Heart left ventricle (tissue), 16 donors: ENCODE measurements around the gene LRRC70. TPM values are rescaled to one million over a fixed set of nuclear protein-coding genes. Genes with fewer than 3 reads are reported as not detected.

ENCODE experiments used
- ATAC-seq, 4 donors: fragments of 200-7000 bp; cut with Tn5 transposase; one replicate each; pipeline ENCODE4 v1.9.1; 2020 to 2022; ENCODE audit warnings: moderate library complexity in 4 of 4, mild to moderate bottlenecking in 3 of 4, moderate number of reproducible peaks in 1 of 4
- DNase-seq, 5 donors: peaks; one replicate each; pipeline ENCODE4 v3.0.0-alpha.2; 2020
- H3K27ac ChIP-seq, 12 donors: fragments of 200-600 bp; sonication (generic) in 4 of 12; one replicate each; pipeline versions ENCODE4 v1.5.0 to v1.8.0; 2016 to 2022; ENCODE audit warnings: mild to moderate bottlenecking in 2 of 12
- H3K27me3 ChIP-seq, 9 donors: fragments of 200-600 bp; sonication (generic) in 2 of 9; one replicate each; pipeline versions ENCODE4 v1.5.1 to v1.8.0; 2016 to 2022; ENCODE audit warnings: mild to moderate bottlenecking in 3 of 9
- H3K36me3 ChIP-seq, 9 donors: fragments of 200-600 bp; sonication (generic) in 2 of 9; one replicate each; pipeline versions ENCODE4 v1.5.0 to v1.8.0; 2018 to 2022; ENCODE audit warnings: mild to moderate bottlenecking in 2 of 9
- H3K4me1 ChIP-seq, 12 donors: fragments of 200-600 bp; sonication (generic) in 4 of 12; one replicate each; pipeline versions ENCODE4 v1.5.0 to v1.8.0; 2016 to 2022; ENCODE audit warnings: mild to moderate bottlenecking in 3 of 12
- H3K4me3 ChIP-seq, 12 donors: fragments of 200-600 bp; sonication (generic) in 4 of 12; one replicate each; pipeline versions ENCODE4 v1.5.0 to v1.8.0; 2017 to 2022; ENCODE audit warnings: mild to moderate bottlenecking in 9 of 12, moderate library complexity in 4 of 12
- H3K9me3 ChIP-seq, 12 donors: fragments of 200-600 bp; sonication (generic) in 4 of 12; one replicate each; pipeline versions ENCODE4 v1.5.0 to v1.8.0; 2016 to 2022; ENCODE audit warnings: mild to moderate bottlenecking in 1 of 12
- POLR2A ChIP-seq, 2 donors: fragments of 450-650 bp; IDR thresholded peaks; one replicate each; pipeline ENCODE4 v1.6.1; 2017; ENCODE audit warnings: antibody characterized with exemption in 2 of 2, mild to moderate bottlenecking in 2 of 2, moderate library complexity in 2 of 2
- WGBS, 4 donors: extraction: QIAGEN DNeasy Blood & Tissue Kit in 2 of 4; methylation state at CpG; one replicate each; pipeline versions ENCODE4 v1.1.5 to v1.1.7; 2013 to 2018; 5-methylcytosine and 5-hydroxymethylcytosine counted together
- intact Hi-C, 10 donors: fragments of 100-400 bp; cut with DNase I; formaldehyde crosslinking; loops; one replicate each; pipeline versions ENCODE4 v1.11.1 to v1.14.2; 2022
- polyA plus RNA-seq, 2 donors: library from polyadenylated mRNA; stranded (reverse); fragments of 200-250 nt; gene quantifications; one replicate each; pipeline ENCODE4 v1.2.3, GENCODE V29; 2013
- total RNA-seq, 9 donors: library from RNA; depleted of rRNA in 2 of 9; stranded (reverse); fragments of >200 nt in 2 of 9; fragmentation: NEBNext Ultra II Directional in 3 of 9; extraction: Animal tissue kit (Norgen Biotek cat#: 25700) in 3 of 9; gene quantifications; one replicate each; pipeline versions ENCODE4 v1.1.0 to v1.2.4, GENCODE V29; 2016 to 2023
- TF ChIP-seq, protein P1 (sequence below), 12 donors: fragments of 200-600 bp; sonication (generic) in 4 of 12; IDR thresholded peaks; one replicate each; pipeline versions ENCODE4 v1.5.0 to v1.8.0; 2018 to 2022; ENCODE audit warnings: antibody characterized with exemption in 12 of 12, mild to moderate bottlenecking in 5 of 12
- donor health status: ischemic (EF 13 %, LVEDD 7.1; RV severe dilation, severe dysfunction).
- donor health status: healthy with polysubstance abuse.
- donor health status: DM: no; HTN: yes; CAD: no.
- donor health status: DM: no; HTN: no; CAD: no.
- donor health status: ischemic (EF 25% LVEDD 6.9; RV normal size, moderate dysfunction).
- donor health status: ischemic (EF 25% LVEDD 5.7; RV mildly dilated, moderate dysfunction).
- donor health status: healthy.
- donor health status: DM: yes; HTN: yes; CAD: no.
- donor health status: ischemic (EF 35%, LVEDD 5.7; RV mildly dilated, moderate dysfunction).
- donor health status: nonischemic (EF 11% LVEDD 7.7; RV severe dilation, severe dysfunction).
- donor health status: DM: yes; HTN: yes; CAD: no.
- donor health status: PGD.
- donor health status: ischemic (EF 29% LVEDD 5.4; RV normal size, mild dysfunction).
- donor health status: nonischemic (EF 23%, LVEDD 6.1; RV moderate dilation, normal function).

LRRC70 gene
- total and polyA plus RNA-seq, 11 donors: 0.37 to 2.3 (median 1.4) TPM

DNA sequence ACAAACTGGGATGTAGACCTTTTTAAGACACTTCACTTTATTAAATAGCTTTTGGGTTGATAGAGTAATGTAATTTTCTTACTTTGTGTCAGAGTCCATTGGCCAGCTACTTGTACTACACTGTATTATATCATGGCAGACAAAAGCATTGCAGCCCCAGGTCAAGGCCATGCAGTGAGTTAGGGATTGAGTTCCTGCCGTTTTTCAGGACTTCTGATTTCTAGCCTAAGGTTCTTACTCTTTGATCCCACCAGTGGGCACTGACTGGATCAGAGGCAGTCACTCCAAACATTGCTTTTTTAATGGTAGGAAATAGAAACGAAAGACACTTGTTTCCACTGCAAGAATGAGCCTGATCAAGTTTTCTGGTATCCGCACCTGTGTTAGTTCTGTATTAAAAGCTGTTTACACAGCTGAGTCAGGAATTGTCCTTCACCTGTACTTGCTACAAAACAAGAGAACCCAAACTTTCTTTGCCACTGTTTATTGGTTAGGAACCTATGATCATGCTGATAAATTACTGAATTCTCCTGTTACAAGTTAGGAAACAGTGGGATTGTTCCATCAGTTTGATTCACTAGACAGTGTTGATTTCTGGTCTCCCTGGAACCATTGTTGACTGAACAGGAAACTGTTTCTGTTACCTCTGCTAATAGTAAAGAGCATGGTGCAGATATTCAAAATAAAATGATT lies 22.1 kb downstream of the LRRC70 start:
- 79 to 87% (median 85%) methylated on average over 3 of the region's 3 CpGs for WGBS, 4 donors
- ATAC-seq: no peak
- TF ChIP-seq POLR2A (IDR thresholded peaks at IDR 0.05): no peak
- TF ChIP-seq, protein P1, sequence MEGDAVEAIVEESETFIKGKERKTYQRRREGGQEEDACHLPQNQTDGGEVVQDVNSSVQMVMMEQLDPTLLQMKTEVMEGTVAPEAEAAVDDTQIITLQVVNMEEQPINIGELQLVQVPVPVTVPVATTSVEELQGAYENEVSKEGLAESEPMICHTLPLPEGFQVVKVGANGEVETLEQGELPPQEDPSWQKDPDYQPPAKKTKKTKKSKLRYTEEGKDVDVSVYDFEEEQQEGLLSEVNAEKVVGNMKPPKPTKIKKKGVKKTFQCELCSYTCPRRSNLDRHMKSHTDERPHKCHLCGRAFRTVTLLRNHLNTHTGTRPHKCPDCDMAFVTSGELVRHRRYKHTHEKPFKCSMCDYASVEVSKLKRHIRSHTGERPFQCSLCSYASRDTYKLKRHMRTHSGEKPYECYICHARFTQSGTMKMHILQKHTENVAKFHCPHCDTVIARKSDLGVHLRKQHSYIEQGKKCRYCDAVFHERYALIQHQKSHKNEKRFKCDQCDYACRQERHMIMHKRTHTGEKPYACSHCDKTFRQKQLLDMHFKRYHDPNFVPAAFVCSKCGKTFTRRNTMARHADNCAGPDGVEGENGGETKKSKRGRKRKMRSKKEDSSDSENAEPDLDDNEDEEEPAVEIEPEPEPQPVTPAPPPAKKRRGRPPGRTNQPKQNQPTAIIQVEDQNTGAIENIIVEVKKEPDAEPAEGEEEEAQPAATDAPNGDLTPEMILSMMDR (IDR thresholded peaks at IDR 0.05): no peak

GRCh38 chr5:62603934-62604333 lies 25.3 kb downstream of the LRRC70 start:
- no peak overlapping the region for H3K27ac ChIP-seq
- 96 to 99% (median 98%) methylated on average over 5 of the region's 5 CpGs for WGBS, 4 donors
- H3K4me3 ChIP-seq: no peak overlapping the region
- peaks cover 0 to 4% (median 0%) of the 10 kb centered on the region in 12 donors for H3K4me1 ChIP-seq
- TF ChIP-seq, protein P1 (IDR thresholded peaks at IDR 0.05): no peak
- no peak for TF ChIP-seq POLR2A (IDR thresholded peaks at IDR 0.05)
- DNase-seq: no peak
- intact Hi-C loops: no loop called here
- no peaks in the 10 kb centered on the region for H3K9me3 ChIP-seq
- H3K36me3 ChIP-seq: peaks cover 0 to 21% (median 3%) of the 10 kb centered on the region in 9 donors
- ATAC-seq: no peak
- H3K27me3 ChIP-seq: no peaks in the 10 kb centered on the region

More for the DNA sequence above, 22.1 kb downstream of the LRRC70 start:
- Histone ChIP-seq H3K9me3 (no peaks in the 10 kb centered on the region), H3K4me3 (no peak overlapping the region), H3K36me3 (peaks cover 0 to 21% (median 3%) of the 10 kb centered on the region in 9 donors), H3K27me3 (no peaks in the 10 kb centered on the region), H3K27ac (no peak overlapping the region), H3K4me1 (no peaks in the 10 kb centered on the region)
- intact Hi-C loops: no loop called here
- no peak for DNase-seq

DNA sequence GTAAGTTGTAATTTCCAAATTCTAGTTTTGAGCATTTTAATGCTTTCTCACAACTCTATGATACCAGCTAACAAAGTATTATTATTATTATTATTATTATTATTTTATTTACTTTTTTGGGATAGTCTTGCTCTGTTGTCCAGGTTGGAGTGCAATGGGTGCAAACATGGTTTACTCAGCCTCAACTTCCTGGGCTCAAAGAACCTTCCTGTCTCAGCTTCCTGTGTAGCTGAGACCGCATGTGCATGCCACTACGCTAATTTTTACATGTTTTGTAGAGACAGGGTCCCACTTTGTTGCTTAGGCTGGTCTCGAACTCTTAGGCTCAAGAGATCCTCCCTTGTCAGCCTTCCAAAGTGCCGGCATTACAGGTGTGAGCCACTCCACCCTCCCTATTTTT lies 27.0 kb downstream of the LRRC70 start:
- 91 to 97% (median 94%) methylated on average over 4 of the region's 4 CpGs for WGBS, 4 donors
- H3K27me3 ChIP-seq: no peaks in the 10 kb centered on the region
- peaks cover 0 to 4% (median 0%) of the 10 kb centered on the region in 12 donors for H3K4me1 ChIP-seq
- peaks cover 0 to 21% (median 8%) of the 10 kb centered on the region in 9 donors for H3K36me3 ChIP-seq
- H3K9me3 ChIP-seq: no peaks in the 10 kb centered on the region
- no peak overlapping the region for H3K4me3 ChIP-seq
- ATAC-seq (no peak), DNase-seq (no peak)
- intact Hi-C loops: no loop called here
- no peak overlapping the region for H3K27ac ChIP-seq
- TF ChIP-seq, protein P1 (IDR thresholded peaks at IDR 0.05): no peak
- TF ChIP-seq POLR2A (IDR thresholded peaks at IDR 0.05): no peak

DNA sequence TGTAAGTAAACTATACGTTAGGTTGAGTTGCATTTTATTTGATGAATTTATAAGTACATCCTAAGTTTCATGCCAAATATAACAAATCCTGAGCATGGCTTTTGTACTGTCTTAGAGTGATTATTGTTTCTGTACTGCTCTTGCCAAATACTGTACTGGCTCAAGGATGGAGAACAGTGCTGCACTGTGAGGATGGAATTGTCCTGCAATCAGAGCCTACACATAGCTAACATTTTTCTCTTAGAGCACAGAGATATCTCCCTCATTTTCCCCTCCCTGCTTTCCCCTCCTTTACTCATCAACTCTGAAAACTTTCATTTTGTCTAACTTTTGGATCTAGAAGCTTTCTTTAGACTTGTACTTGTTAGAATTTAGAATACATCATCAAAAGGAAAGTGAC lies 28.3 kb downstream of the LRRC70 start:
- intact Hi-C loops: no loop called here
- DNase-seq (no peak), ATAC-seq (no peak)
- Histone ChIP-seq H3K4me3 (no peak overlapping the region), H3K36me3 (peaks cover 0 to 19% (median 8%) of the 10 kb centered on the region in 9 donors), H3K27me3 (no peaks in the 10 kb centered on the region), H3K27ac (no peak overlapping the region), H3K4me1 (peaks cover 0 to 4% (median 0%) of the 10 kb centered on the region in 12 donors), H3K9me3 (no peaks in the 10 kb centered on the region)
- WGBS, 4 donors: 47 to 77% (median 61%) methylated on average over 1 of the region's 1 CpG
- TF ChIP-seq POLR2A (IDR thresholded peaks at IDR 0.05): no peak
- TF ChIP-seq, protein P1 (IDR thresholded peaks at IDR 0.05): no peak
